GM19351 (cell line): ENCODE data around the gene PPM1H.

Experiments
- ATAC-seq: cut with Tn5 transposase; IDR thresholded peaks from one replicate; pipeline ENCODE4 v1.9.1; 2021; ENCODE audit warnings: mild to moderate bottlenecking, moderate library complexity; ENCODE audit not compliant: unreplicated experiment

Gene PPM1H

GRCh38 chr12:62878211-62878610 lies 56.7 kb downstream of the PPM1H start:
- ATAC-seq = no peak

GRCh38 chr12:62876938-62877548 lies 57.9 kb downstream of the PPM1H start:
- no peak for ATAC-seq

- no peak for ATAC-seq
Measured at GRCh38 chr12:62873826-62874448, 61.0 kb downstream of the PPM1H start.

- no peak for ATAC-seq
Measured at GRCh38 chr12:62873116-62873825, 61.7 kb downstream of the PPM1H start.

GRCh38 chr12:62868820-62869219 lies 66.1 kb downstream of the PPM1H start:
- ATAC-seq = no peak

- ATAC-seq = no peak
Measured at GRCh38 chr12:62866451-62867082, 68.4 kb downstream of the PPM1H start.

- no peak for ATAC-seq
Measured at GRCh38 chr12:62865937-62866336, 69.0 kb downstream of the PPM1H start.

GRCh38 chr12:62865065-62865464 lies 69.9 kb downstream of the PPM1H start:
- no peak for ATAC-seq

- ATAC-seq = no peak
Measured at GRCh38 chr12:62862259-62862881, 72.6 kb downstream of the PPM1H start.

GRCh38 chr12:62861586-62861985 lies 73.4 kb downstream of the PPM1H start:
- ATAC-seq = no peak

GRCh38 chr12:62860501-62861411 lies 74.2 kb downstream of the PPM1H start:
- no peak for ATAC-seq

- no peak for ATAC-seq
Measured at GRCh38 chr12:62860020-62860419, 74.9 kb downstream of the PPM1H start.

- ATAC-seq = no peak
Measured at GRCh38 chr12:62859321-62859737, 75.6 kb downstream of the PPM1H start.

- ATAC-seq = no peak
Measured at GRCh38 chr12:62856454-62856853, 78.5 kb downstream of the PPM1H start.

GRCh38 chr12:62854024-62854423 lies 80.9 kb downstream of the PPM1H start:
- ATAC-seq = no peak

GRCh38 chr12:62849398-62849797 lies 85.6 kb downstream of the PPM1H start:
- ATAC-seq = no peak

- ATAC-seq = peak; percentile 57
Measured at GRCh38 chr12:62848418-62848817, 86.5 kb downstream of the PPM1H start.

- ATAC-seq = no peak
Measured at GRCh38 chr12:62847709-62848108, 87.2 kb downstream of the PPM1H start.

GRCh38 chr12:62846491-62846890 lies 88.5 kb downstream of the PPM1H start:
- ATAC-seq = no peak

GRCh38 chr12:62844915-62845314 lies 90.0 kb downstream of the PPM1H start:
- no peak for ATAC-seq
